Ishikawa (cell line): ENCODE measurements around the gene CNTNAP1.

Experiments
- CEBPB ChIP-seq: IDR thresholded peaks from 2 replicates; pipeline ENCODE4 v1.6.1; 2012
- CREB1 ChIP-seq: IDR thresholded peaks from 2 replicates; pipeline ENCODE4 v1.6.1; 2012; ENCODE audit warnings: low read depth
- EGR1 ChIP-seq: IDR thresholded peaks from 2 replicates; pipeline ENCODE4 v1.6.1; 2012
- EP300 ChIP-seq: IDR thresholded peaks from 2 replicates; pipeline ENCODE4 v1.6.1; 2012; ENCODE audit warnings: borderline replicate concordance
- FOXM1 ChIP-seq: IDR thresholded peaks from 2 replicates; pipeline ENCODE4 v1.6.1; 2012; ENCODE audit warnings: low read depth, borderline replicate concordance
- MAX ChIP-seq: IDR thresholded peaks from 2 replicates; pipeline ENCODE4 v1.6.1; 2012
- NFIC ChIP-seq: IDR thresholded peaks from 2 replicates; pipeline ENCODE4 v1.6.1; 2012
- RAD21 ChIP-seq: IDR thresholded peaks from 2 replicates; pipeline ENCODE4 v1.6.1; 2012; ENCODE audit warnings: low read depth
- TAF1 ChIP-seq: IDR thresholded peaks from 2 replicates; pipeline ENCODE4 v1.6.1; 2012; ENCODE audit warnings: low read depth, mild to moderate bottlenecking
- TCF12 ChIP-seq: IDR thresholded peaks from 2 replicates; pipeline ENCODE4 v1.6.1; 2012; ENCODE audit warnings: low read depth
- TEAD4 ChIP-seq: IDR thresholded peaks from 2 replicates; pipeline ENCODE4 v1.6.1; 2012
- YY1 ChIP-seq: IDR thresholded peaks from 2 replicates; pipeline ENCODE4 v1.6.1; 2012; ENCODE audit warnings: low read depth
- ZBTB7A ChIP-seq: IDR thresholded peaks from 2 replicates; pipeline ENCODE4 v1.6.1; 2012; ENCODE audit warnings: low read depth
- TF ChIP-seq, protein P1 (sequence below): IDR thresholded peaks from 2 replicates; pipeline ENCODE4 v1.6.1; 2012; ENCODE audit warnings: low read depth, mild to moderate bottlenecking
- TF ChIP-seq, protein P2 (sequence below): IDR thresholded peaks from 2 replicates; pipeline ENCODE4 v1.6.1; 2012

The CNTNAP1 gene

GRCh38 chr17:42700586-42701289 lies 18.4 kb downstream of the CNTNAP1 start:
- TF ChIP-seq, protein P1, sequence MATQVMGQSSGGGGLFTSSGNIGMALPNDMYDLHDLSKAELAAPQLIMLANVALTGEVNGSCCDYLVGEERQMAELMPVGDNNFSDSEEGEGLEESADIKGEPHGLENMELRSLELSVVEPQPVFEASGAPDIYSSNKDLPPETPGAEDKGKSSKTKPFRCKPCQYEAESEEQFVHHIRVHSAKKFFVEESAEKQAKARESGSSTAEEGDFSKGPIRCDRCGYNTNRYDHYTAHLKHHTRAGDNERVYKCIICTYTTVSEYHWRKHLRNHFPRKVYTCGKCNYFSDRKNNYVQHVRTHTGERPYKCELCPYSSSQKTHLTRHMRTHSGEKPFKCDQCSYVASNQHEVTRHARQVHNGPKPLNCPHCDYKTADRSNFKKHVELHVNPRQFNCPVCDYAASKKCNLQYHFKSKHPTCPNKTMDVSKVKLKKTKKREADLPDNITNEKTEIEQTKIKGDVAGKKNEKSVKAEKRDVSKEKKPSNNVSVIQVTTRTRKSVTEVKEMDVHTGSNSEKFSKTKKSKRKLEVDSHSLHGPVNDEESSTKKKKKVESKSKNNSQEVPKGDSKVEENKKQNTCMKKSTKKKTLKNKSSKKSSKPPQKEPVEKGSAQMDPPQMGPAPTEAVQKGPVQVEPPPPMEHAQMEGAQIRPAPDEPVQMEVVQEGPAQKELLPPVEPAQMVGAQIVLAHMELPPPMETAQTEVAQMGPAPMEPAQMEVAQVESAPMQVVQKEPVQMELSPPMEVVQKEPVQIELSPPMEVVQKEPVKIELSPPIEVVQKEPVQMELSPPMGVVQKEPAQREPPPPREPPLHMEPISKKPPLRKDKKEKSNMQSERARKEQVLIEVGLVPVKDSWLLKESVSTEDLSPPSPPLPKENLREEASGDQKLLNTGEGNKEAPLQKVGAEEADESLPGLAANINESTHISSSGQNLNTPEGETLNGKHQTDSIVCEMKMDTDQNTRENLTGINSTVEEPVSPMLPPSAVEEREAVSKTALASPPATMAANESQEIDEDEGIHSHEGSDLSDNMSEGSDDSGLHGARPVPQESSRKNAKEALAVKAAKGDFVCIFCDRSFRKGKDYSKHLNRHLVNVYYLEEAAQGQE: no peak
- no peak for TF ChIP-seq TAF1

- TF ChIP-seq, protein P2, sequence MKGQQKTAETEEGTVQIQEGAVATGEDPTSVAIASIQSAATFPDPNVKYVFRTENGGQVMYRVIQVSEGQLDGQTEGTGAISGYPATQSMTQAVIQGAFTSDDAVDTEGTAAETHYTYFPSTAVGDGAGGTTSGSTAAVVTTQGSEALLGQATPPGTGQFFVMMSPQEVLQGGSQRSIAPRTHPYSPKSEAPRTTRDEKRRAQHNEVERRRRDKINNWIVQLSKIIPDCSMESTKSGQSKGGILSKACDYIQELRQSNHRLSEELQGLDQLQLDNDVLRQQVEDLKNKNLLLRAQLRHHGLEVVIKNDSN: no peak
- no peak for TF ChIP-seq ZBTB7A
- no peak for TF ChIP-seq RAD21
- no peak for TF ChIP-seq NFIC
- no peak for TF ChIP-seq CREB1
- TF ChIP-seq EP300: no peak
- TF ChIP-seq TEAD4: no peak
- no peak for TF ChIP-seq CEBPB
- no peak for TF ChIP-seq FOXM1
Observed at GRCh38 chr17:42702446-42702845, 20.1 kb downstream of the CNTNAP1 start.

DNA sequence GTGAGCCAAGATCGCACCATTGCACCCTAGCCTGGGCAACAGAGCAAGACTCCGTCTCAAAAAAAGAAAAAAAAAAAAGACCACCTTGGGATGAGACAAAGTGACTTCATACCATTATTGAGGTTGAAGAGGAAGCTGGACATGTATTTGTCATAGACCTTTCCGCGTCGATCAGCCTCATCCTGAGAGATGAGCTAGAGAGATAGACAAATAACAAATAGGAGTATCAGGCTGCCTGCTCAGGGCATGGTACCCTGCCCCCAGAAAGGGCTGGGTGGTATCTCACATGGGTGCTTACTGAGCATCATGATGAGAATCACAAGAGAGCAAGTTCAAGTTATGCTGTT lies 22.1 kb downstream of the CNTNAP1 start:
- TF ChIP-seq TCF12 (no peak), CREB1 (no peak), MAX (no peak), RAD21 (no peak), CEBPB (no peak), EGR1 (no peak), ZBTB7A (no peak), NFIC (no peak), YY1 (no peak), TAF1 (no peak), FOXM1 (no peak), TEAD4 (no peak)
- TF ChIP-seq, protein P2: no peak

DNA sequence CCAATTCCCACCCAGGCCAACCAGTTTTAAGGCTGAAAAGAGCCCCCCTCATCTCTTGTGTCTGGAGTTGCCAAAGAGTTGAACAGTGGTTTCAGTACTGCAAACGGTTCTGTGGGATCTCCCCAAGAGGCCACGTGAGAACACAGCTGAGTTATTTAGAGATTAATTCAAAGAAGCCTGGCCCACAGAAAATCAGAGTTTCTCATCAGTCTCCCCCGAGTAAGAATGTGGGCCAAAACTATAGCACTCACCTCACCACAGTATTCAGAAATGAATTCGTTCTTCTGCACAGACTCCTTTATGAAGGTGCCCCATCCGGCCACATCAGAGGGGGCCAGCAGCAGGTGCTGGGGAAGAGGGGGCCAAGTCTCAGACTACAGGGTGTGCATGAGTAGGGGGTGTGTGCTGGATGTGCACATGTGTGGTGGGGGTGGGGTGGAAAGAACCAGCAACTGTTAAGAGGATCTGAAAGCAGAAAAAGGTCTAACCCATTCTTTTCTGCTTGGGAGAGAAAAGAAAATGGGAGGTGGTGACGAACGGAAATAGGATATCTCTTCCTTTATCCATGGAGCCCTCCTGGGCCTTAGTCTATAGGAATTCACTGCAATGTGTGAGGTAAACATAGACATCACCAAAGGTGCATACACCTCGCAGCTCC lies 22.6 kb downstream of the CNTNAP1 start:
- TF ChIP-seq EP300 (no peak), MAX (no peak), TCF12 (no peak), TAF1 (no peak), YY1 (no peak), TEAD4 (no peak), ZBTB7A (no peak), CEBPB (no peak), RAD21 (no peak), FOXM1 (no peak), NFIC (no peak), EGR1 (no peak), CREB1 (no peak)
- TF ChIP-seq, protein P1: no peak
- TF ChIP-seq, protein P2: no peak

GRCh38 chr17:42706732-42707131 lies 24.4 kb downstream of the CNTNAP1 start:
- TF ChIP-seq, protein P2: no peak
- TF ChIP-seq MAX: no peak
- no peak for TF ChIP-seq TEAD4
- no peak for TF ChIP-seq ZBTB7A
- TF ChIP-seq, protein P1: no peak
- no peak for TF ChIP-seq CEBPB
- TF ChIP-seq NFIC: no peak
- no peak for TF ChIP-seq CREB1
- TF ChIP-seq TCF12: no peak
